ENCODE data around the gene VCP.

The VCP gene

DNA sequence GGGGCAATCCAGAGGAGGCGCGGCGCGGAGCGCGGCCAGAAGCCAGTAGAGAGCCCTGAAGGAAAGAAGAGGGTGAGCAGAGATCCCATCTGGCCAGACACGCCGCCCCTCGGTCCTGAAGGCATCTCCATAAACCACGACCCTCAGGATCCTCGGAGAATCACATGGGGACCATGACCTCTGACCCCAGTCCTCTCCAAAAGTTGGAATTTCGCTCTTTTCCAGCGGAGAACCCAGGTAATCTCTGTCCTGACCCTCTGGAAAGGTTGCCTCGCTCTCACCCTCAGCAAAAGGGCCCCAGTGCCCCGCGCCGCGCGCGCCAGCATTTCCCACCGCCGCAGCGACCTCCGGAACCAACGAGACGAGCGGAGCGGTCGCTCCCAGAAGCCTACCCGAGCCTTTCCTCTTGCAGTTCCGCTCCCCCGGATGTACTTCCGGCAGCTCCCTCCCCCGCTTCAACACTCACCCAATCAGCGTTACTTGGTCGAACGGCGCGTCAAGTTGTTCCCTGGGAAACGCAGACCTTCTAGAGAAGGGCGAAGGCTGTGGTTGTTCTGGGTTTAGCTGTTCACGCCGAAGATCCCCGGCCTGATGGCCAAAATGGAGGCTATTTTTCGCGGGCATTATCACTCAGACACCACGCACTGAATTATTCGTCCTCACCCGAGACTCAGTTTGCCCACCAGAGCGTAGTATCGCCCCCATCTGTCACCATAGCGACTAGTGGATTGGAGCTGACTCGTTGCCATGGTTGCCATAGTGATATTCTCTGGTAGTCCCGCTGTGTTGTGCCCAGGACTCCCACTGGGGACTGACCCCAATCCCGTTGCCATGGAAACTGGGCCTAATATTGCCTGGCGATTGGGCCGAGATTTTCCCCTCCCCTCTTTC, 30.6 kb upstream of the VCP start, which contains the start of gene STOML2:
Gene STOML2 (minus strand): TSS at position 363 of the 891 bp plus-strand sequence. CDS start 37 bp downstream, at position 326.
- DNase-seq, result peak; percentile 82 to 87

DNA sequence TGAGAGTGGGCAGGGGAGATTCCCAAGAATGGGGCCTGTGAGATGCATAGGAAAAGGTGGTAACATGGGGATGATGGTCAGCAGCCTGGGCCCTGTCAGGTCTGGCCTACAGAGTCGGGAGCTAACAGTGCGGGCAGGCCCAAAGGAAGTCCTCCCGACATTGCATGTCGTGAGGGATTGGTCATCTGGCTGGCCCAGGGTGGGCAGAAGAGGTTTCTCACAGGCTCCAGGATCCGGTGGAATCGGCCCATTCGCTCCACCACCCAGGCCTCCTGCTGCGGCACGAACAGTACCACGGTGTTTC, 30.0 kb upstream of the VCP start:
- no peak for DNase-seq

GRCh38 chr9:35097573-35097972, 25.1 kb upstream of the VCP start:
- no peak for DNase-seq

- DNase-seq, result peak; percentile 60 to 81
These were observed 23.8 kb upstream of the VCP start, which contains the start of gene PIGO for GRCh38 chr9:35096035-35096849. TSS of gene PIGO (minus strand) at chr9:35096591. CDS start at chr9:35095565, 1,026 bp downstream.

- no peak for DNase-seq
These were observed 19.1 kb upstream of the VCP start for GRCh38 chr9:35091536-35091935.

- DNase-seq, result no peak
These were observed 17.0 kb upstream of the VCP start for GRCh38 chr9:35089434-35089833.

GRCh38 chr9:35085078-35085477, 12.7 kb upstream of the VCP start:
- DNase-seq, result no peak

DNA sequence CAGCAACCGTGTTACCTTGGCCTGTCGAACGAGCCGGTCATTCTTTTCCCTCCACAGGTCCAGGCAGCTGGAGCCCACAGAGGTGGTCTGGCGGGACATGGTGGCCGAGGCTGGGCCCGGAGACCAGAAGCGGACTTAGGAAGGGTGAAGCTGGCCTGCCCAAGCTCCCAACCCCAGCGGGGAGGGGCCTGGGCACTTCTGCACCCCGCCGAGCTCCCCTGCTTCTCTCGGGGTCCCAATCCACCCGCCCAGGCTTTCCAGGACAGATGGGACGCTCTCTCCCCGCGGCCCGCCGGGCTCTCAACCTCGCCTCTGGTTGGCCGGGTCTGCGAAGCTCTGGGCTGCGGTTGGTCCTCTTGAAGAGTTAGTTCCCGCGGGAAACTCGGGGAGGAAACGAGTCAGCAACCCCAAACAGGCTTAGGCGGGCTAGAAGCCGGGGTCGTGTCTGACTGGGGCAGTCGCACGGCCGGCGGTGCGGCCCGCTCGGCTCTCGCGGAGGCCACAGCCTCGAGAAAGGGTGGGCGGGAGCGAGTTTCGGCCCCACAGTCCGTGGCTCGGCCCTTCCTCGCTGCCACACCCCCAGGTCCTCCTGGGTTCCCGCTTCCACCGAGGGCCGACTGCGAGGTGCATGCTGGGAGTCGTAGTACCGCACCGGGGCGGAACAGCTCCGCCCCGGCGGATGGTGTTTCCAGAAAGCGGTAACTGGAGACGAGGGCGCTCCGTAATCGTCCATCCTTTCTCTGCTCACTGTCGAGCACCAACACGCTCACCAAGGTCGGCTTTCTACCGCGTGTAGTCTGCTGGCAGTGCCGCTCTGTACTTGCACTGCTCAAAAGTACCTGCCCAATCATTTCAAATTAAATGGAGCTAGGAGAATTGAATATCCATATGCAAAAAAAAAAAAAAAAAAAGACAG, 7.3 kb upstream of the VCP start, which contains the start of gene FANCG:
Gene FANCG (minus strand): TSS at position 517 of the 916 bp plus-strand sequence. CDS start 418 bp downstream, at position 99.
- peak; percentile 79 to 80 for DNase-seq

- DNase-seq, result no peak
These were observed 6.6 kb upstream of the VCP start for GRCh38 chr9:35079041-35079425.

DNA sequence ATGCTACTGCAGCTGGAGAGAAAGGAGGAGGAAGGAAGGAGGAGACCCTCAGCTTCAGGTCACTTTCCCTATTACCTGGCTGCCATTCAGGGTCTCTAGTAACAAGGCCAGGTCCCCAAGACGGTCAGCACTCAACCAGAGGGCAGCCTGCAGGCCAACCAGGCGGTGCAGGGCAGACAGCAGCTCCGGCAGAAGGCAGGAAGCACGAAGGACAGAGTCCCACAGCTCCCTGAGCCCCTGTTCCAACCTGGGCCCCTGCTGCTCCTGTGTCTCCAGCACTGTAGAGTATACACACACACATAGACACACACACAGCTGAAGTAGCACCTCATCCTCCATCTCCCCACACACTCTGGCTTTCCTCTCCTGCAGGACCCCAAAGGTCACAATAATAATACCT, 5.6 kb upstream of the VCP start:
- DNase-seq, result no peak

DNA sequence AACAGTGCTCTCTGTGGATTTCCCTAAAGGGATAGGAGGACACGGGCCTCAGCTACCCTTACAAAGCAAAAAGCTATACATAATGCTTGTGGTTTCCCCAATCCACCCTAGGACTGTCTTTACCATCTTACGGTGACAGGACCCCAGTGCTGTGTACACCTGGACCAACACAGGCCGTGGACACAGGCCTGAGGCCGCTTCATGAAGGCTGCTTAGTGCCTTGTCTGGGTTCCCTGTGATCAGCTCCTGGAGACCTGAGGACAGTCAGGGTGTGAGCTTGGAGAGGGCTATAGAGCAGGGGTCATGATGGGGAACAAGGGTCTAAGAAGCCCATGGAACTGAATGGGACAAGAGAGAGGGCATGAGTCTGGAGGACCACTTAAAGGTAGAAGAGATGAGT, 4.4 kb upstream of the VCP start:
- no peak for DNase-seq

- no peak for DNase-seq
These were observed 2.9 kb upstream of the VCP start for GRCh38 chr9:35075358-35075757.

GRCh38 chr9:35074791-35075190, 2.4 kb upstream of the VCP start:
- DNase-seq, result no peak

GRCh38 chr9:35074141-35074540, 1.7 kb upstream of the VCP start:
- DNase-seq, result no peak

DNA sequence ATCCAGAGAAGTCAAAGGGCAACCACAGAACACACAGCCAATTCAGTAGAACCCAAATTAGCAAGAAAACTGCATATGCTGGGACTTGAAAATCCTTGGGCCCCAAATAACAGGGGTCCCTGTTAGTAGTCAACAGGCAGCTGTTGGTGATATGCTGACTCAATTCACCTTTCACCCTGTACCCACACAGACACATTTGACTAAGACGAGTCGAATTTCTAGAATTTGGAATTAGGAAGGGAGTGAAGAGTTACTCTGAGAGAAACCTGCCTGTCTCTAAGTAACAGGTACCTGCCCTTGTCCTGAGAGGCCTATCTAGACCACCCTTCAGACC, 821 bp upstream of the VCP start:
- DNase-seq, result no peak

GRCh38 chr9:35071814-35072460, 488 bp downstream of the VCP start:
- peak; percentile 41 to 44 for DNase-seq

DNA sequence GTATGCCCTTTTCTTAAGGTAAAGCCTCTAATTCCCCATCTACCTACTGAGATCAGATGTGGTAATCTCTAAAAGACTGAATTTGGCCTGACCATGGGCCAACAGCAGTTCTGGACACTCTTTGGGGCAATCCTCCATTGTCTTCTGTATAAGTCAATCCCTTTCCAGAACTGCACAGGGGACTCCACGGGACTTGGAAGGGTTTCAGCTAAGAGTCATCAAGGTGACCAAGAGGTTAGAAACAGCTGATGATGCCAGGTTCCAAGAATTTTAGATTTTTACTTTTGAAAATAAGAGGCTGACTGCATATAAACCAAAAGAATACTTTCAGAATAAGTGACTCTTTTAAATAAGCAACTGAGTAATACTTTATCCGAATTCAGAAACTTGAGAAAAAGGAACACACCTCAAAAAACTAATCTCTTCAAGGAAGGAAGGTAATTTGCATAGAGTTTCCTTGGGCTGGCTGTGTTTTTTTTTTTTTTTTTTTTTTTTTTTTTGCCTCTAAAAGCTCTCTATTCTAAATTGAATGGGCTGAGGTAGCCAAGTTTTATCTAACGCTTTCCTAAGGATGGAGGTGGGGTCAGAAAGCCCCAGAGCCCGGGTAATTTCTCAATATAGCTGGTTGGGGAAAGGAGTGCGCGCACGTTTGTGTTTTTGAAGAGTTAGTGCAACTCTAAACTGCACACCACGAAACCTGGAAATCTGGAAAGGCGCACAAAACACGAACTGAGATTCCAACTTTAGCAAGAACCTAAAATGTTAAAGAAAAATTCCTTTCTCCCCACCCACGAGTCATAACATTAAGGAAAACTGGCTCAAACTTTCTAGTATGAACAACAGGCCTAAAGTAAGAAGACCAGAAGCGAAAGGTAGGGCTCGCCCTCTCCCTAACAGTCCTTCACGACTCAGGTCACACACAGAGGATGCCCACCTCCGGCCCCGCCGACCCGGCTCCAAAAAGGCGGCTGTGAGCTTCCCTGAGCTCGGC, 1.3 kb downstream of the VCP start:
- no peak for DNase-seq

- DNase-seq, result no peak
These were observed 3.4 kb downstream of the VCP start for GRCh38 chr9:35069020-35069419.

DNA sequence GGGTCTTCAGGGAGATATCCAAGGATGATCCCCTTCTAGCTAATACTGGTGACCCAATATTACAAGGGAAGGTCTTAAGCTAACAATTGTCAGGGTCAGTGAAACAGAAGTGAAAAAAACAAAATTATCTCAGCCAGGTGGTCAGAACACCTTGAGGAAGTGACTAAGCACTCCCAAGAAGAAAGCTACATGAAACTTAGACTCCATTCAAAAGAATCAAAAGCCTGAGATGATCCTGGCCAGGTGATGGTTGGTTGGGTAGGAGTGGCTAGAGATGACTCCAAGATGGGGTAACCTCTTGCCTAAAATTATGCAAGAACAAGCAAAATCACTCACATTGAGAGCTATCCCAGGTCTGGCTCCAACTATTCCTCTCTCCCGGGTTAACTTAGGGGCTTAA, 5.4 kb downstream of the VCP start:
- DNase-seq, result no peak

DNA sequence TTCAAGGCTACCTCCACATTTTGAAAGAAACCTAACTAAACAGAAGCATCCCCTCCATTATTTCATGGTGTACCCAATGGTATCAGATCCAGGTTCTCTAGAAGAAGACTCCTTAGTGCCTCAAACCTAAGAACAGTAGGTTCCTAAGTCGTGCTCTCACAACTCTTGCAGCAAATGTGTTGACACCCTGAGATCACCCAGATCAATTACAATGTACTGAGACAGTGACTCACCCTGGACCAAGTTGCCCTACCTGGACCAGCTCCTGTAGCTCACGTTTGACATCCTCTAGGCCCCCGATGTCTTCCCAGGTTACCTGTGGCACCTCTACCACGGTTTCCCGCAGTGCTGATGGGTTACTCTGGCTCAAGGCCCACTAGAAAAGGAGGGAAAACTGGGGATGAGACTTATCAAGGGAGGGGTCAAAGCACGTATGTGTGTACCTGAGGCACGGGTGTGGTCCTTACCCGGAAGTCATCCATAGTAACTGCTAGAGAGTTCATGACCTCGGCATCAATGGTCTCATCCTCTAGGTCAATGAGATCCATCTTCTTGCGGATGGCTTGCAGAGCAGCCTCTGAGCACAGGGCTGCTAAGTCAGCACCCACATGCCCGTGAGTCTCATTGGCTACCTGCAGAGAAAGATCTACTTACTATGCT, 11.7 kb downstream of the VCP start:
- DNase-seq, result no peak

- DNase-seq, result no peak
These were observed 13.0 kb downstream of the VCP start for GRCh38 chr9:35059438-35059837.

Measured in SHP77 (cell line).